Activated T-helper 17 cell treated with anti-CD3 and anti-CD28 coated beads, Interleukin-2, amount 50 U/mL, for 72 hours (primary cell): Measurements from ENCODE around the gene NEURL1B. TPM values are rescaled to one million over a fixed set of nuclear protein-coding genes. Genes with fewer than 3 reads are reported as not detected.

Source experiments
- ATAC-seq: fragments of 150-1000 bp; cut with Tn5 transposase; replicated peaks from 2 replicates; pipeline ENCODE4 v1.10.0; 2021; ENCODE audit warnings: mild to moderate bottlenecking, moderate library complexity
- H3K27ac Mint-ChIP-seq: one replicate; pipeline ENCODE4 v1.8.0; 2022; ENCODE audit warnings: mixed read lengths
- H3K27me3 Mint-ChIP-seq: one replicate; pipeline ENCODE4 v1.8.0; 2022; ENCODE audit warnings: mixed read lengths
- H3K36me3 Mint-ChIP-seq: one replicate; pipeline ENCODE4 v1.8.0; 2022; ENCODE audit warnings: low read depth, mild to moderate bottlenecking, mixed read lengths
- H3K4me1 Mint-ChIP-seq: one replicate; pipeline ENCODE4 v1.8.0; 2022; ENCODE audit warnings: mixed read lengths
- H3K4me3 Mint-ChIP-seq: one replicate; pipeline ENCODE4 v1.8.0; 2022; ENCODE audit warnings: mild to moderate bottlenecking, mixed read lengths
- H3K9me3 Mint-ChIP-seq: one replicate; pipeline ENCODE4 v1.8.0; 2022; ENCODE audit warnings: mixed read lengths
- total RNA-seq, 2 donors: library from RNA; stranded (reverse); gene quantifications; one replicate each; pipeline ENCODE4 v1.2.3, GENCODE V29; 2022

The NEURL1B gene
- total RNA-seq, 2 donors from 2014 or later = 0.52 to 1.2 TPM

DNA sequence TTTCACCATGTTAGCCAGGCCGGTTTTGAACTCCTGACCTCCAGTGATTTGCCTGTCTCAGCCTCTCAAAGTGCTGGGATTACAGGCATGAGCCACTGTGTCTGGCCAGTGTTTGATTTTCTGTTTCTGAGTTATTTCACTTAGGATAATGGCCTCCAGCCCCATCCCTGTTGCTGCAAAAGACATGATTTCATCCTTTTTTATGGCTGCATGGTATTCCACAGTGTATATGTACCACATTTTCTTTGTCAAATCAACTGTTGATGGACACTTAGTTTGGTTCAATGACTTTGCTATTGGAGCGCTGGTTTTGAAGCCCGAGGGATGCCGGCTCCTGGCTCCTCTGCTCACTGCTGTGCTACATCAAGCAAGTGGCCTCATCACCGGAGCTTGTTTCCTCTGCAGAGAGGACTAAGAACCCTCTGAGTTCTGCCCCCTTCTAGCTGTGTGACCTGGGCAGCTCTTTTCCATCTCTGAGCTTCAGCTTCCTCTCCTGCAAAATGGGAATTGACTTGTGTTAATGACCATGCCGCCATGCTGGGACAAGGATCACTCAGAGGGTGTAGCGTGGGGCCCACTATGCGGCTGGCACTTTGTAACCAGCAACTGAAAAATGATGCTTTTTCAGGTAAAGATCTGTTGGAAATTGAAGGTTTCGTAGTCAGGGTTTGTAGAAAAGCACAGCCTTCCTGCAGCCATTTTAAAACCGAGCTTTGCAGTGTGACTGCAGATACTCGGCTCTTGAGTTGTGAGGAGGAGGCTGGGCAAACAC is 4.6 kb upstream of the NEURL1B start:
- H3K9me3 Mint-ChIP-seq = no peaks in the 10 kb centered on the region

GRCh38 chr5:172637110-172637580 is 3.9 kb upstream of the NEURL1B start:
- ATAC-seq = no peak
- peaks cover 21% of the 10 kb centered on the region for H3K27me3 Mint-ChIP-seq
- no peak overlapping the region for H3K27ac Mint-ChIP-seq
- no peaks in the 10 kb centered on the region for H3K4me1 Mint-ChIP-seq
- H3K4me3 Mint-ChIP-seq = no peak overlapping the region
- H3K9me3 Mint-ChIP-seq = no peaks in the 10 kb centered on the region
- no peaks in the 10 kb centered on the region for H3K36me3 Mint-ChIP-seq

More for the DNA sequence above, 4.6 kb upstream of the NEURL1B start:
- no peak for ATAC-seq
- H3K27ac Mint-ChIP-seq = no peak overlapping the region
- H3K27me3 Mint-ChIP-seq = peaks cover 20% of the 10 kb centered on the region
- no peaks in the 10 kb centered on the region for H3K4me1 Mint-ChIP-seq
- H3K4me3 Mint-ChIP-seq = no peak overlapping the region
- no peaks in the 10 kb centered on the region for H3K36me3 Mint-ChIP-seq

DNA sequence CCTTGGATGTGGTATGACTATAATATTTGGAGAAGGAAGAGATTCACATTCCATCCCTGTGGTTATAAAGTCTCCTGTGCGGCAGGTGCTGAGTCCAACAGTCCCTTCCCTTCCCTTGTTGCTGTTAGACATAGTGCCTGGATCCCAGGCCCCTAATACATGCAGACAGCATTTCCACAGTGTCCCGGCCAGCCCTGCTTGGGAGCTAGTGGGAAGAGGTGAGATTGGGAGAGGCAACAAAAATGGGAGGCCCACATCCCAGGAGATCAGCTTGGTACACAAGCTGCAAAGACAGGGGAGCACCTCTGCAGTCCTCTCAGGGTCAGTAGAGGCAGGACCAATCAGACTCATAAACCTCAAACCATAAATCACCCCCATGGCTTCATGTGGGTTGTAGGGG is 3.3 kb upstream of the NEURL1B start:
- Mint-ChIP-seq H3K27ac (no peak overlapping the region), H3K9me3 (no peaks in the 10 kb centered on the region), H3K27me3 (peaks cover 24% of the 10 kb centered on the region), H3K4me3 (no peak overlapping the region), H3K4me1 (no peaks in the 10 kb centered on the region), H3K36me3 (no peaks in the 10 kb centered on the region)
- no peak for ATAC-seq

- no peaks in the 10 kb centered on the region for H3K9me3 Mint-ChIP-seq
Measured at GRCh38 chr5:172638209-172638768, 2.8 kb upstream of the NEURL1B start.

GRCh38 chr5:172640139-172640538 is 924 bp upstream of the NEURL1B start:
- no peaks in the 10 kb centered on the region for H3K9me3 Mint-ChIP-seq
- peak overlapping the region; percentile 30 for H3K4me3 Mint-ChIP-seq
- H3K27me3 Mint-ChIP-seq = peaks cover 28% of the 10 kb centered on the region
- ATAC-seq = no peak
- no peak overlapping the region for H3K27ac Mint-ChIP-seq
- H3K36me3 Mint-ChIP-seq = no peaks in the 10 kb centered on the region
- no peaks in the 10 kb centered on the region for H3K4me1 Mint-ChIP-seq

More at GRCh38 chr5:172638209-172638768, 2.8 kb upstream of the NEURL1B start:
- ATAC-seq = no peak
- Mint-ChIP-seq H3K4me3 (no peak overlapping the region), H3K27ac (no peak overlapping the region), H3K36me3 (no peaks in the 10 kb centered on the region), H3K4me1 (no peaks in the 10 kb centered on the region), H3K27me3 (peaks cover 26% of the 10 kb centered on the region)

- H3K4me3 Mint-ChIP-seq = peak overlapping the region; percentile 26
- peak; percentile 36 for ATAC-seq
- H3K9me3 Mint-ChIP-seq = no peaks in the 10 kb centered on the region
- H3K27me3 Mint-ChIP-seq = peaks cover 28% of the 10 kb centered on the region
- H3K36me3 Mint-ChIP-seq = no peaks in the 10 kb centered on the region
- no peak overlapping the region for H3K27ac Mint-ChIP-seq
- no peaks in the 10 kb centered on the region for H3K4me1 Mint-ChIP-seq
Measured at GRCh38 chr5:172641359-172642050, 442 bp downstream of the NEURL1B start.

GRCh38 chr5:172642051-172642409 is 967 bp downstream of the NEURL1B start:
- Mint-ChIP-seq H3K27ac (no peak overlapping the region), H3K4me3 (peak overlapping the region; percentile 26)

DNA sequence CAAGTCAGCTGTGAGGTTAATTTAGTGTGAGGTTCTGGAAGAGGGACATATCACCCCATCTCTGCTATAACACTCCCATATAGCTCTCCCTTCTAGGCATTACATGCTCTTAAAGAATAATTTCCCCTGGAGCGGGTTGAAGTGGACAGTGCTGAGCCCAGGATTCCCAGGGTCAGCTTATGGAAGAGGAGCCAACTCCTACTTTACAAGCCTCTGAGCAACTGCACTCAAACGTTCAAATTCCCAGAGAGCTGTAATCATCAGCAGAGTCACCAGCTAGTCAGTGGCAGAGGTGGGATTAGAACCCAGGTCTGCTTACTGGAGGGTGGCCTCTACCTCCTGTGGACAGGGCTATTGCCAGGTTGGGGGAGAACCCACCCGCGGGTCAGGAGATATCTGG is 1.4 kb downstream of the NEURL1B start:
- Mint-ChIP-seq H3K27me3 (peaks cover 27% of the 10 kb centered on the region), H3K27ac (no peak overlapping the region), H3K4me1 (no peaks in the 10 kb centered on the region), H3K36me3 (no peaks in the 10 kb centered on the region), H3K4me3 (peak overlapping the region; percentile 26), H3K9me3 (no peaks in the 10 kb centered on the region)
- ATAC-seq = no peak

More at GRCh38 chr5:172642051-172642409, 967 bp downstream of the NEURL1B start:
- no peaks in the 10 kb centered on the region for H3K9me3 Mint-ChIP-seq
- H3K27me3 Mint-ChIP-seq = peaks cover 28% of the 10 kb centered on the region
- no peak for ATAC-seq
- no peaks in the 10 kb centered on the region for H3K4me1 Mint-ChIP-seq
- no peaks in the 10 kb centered on the region for H3K36me3 Mint-ChIP-seq

DNA sequence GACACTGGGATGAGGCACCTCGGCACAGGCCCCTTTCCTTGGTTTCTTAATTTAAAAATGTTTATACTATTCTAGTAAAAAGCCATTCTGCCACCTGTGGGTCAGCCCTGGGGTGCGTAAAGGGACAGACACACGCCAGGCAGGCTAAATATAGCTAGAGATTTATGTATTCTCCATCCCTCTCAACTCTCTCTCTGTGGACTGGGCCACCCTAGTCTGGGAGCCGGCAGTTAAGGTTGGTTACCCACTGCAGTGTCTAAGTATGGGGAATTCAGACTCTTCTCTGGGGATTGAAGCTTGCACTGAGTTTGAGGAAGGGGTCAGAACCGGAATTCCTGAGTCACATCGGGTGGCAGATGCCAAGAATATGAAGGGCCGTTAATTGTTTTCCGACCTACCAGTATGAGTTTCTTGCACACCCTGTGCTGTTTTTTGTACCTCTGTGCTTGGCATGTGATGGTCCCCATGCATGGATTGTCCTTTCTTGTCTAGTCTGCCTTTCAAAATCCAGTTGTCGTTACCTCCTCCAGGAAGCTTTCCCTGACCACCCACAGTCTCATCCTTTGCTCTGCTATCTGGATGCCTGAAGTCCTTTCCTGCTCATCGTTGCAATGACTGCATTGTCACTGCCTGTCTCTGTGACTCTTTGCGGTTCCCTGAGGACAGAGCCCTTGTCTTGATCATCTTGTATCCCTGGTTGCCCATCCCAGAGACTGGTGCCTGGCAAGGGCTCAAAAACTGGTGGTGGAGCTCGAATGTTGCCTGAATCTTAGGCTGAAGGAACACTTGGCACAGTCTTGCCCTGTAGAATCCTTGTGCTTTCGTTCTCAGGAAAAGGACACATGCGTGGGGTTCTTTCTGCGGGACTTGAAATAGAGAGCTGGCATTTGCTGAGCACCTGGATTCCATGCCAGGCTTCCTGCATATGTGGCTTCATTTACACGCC is 2.1 kb downstream of the NEURL1B start:
- ATAC-seq = no peak
- H3K9me3 Mint-ChIP-seq = no peaks in the 10 kb centered on the region
- no peak overlapping the region for H3K4me3 Mint-ChIP-seq

GRCh38 chr5:172644266-172644665 is 3.2 kb downstream of the NEURL1B start:
- ATAC-seq = no peak
- H3K9me3 Mint-ChIP-seq = no peaks in the 10 kb centered on the region
- no peaks in the 10 kb centered on the region for H3K4me1 Mint-ChIP-seq
- H3K36me3 Mint-ChIP-seq = no peaks in the 10 kb centered on the region
- no peak overlapping the region for H3K27ac Mint-ChIP-seq
- H3K4me3 Mint-ChIP-seq = no peak overlapping the region
- H3K27me3 Mint-ChIP-seq = peaks cover 19% of the 10 kb centered on the region

More for the DNA sequence above, 2.1 kb downstream of the NEURL1B start:
- H3K36me3 Mint-ChIP-seq = no peaks in the 10 kb centered on the region
- H3K4me1 Mint-ChIP-seq = no peaks in the 10 kb centered on the region
- H3K27me3 Mint-ChIP-seq = peaks cover 23% of the 10 kb centered on the region
- no peak overlapping the region for H3K27ac Mint-ChIP-seq

- no peak overlapping the region for H3K4me3 Mint-ChIP-seq
- no peaks in the 10 kb centered on the region for H3K9me3 Mint-ChIP-seq
- no peak for ATAC-seq
- H3K4me1 Mint-ChIP-seq = no peaks in the 10 kb centered on the region
- H3K27ac Mint-ChIP-seq = no peak overlapping the region
- H3K36me3 Mint-ChIP-seq = no peaks in the 10 kb centered on the region
- peaks cover 19% of the 10 kb centered on the region for H3K27me3 Mint-ChIP-seq
Measured at GRCh38 chr5:172644711-172645110, 3.6 kb downstream of the NEURL1B start.

GRCh38 chr5:172645271-172646055 is 4.4 kb downstream of the NEURL1B start:
- Mint-ChIP-seq H3K9me3 (no peaks in the 10 kb centered on the region), H3K4me1 (no peaks in the 10 kb centered on the region), H3K36me3 (no peaks in the 10 kb centered on the region), H3K27ac (no peak overlapping the region), H3K27me3 (peaks cover 14% of the 10 kb centered on the region), H3K4me3 (no peak overlapping the region)
- no peak for ATAC-seq

- Mint-ChIP-seq H3K27ac (no peak overlapping the region), H3K9me3 (no peaks in the 10 kb centered on the region), H3K27me3 (peaks cover 13% of the 10 kb centered on the region), H3K4me1 (no peaks in the 10 kb centered on the region), H3K4me3 (no peak overlapping the region), H3K36me3 (no peaks in the 10 kb centered on the region)
- ATAC-seq = no peak
Measured at GRCh38 chr5:172646716-172647285, 5.7 kb downstream of the NEURL1B start.
